Amniotic stem cell (primary cell): Measurements from ENCODE around the gene FUT8.

Experiments used
- DNase-seq: peaks from one replicate; lab custom pipeline; 2025; lab: John Stamatoyannopoulos, UW

FUT8 gene

DNA sequence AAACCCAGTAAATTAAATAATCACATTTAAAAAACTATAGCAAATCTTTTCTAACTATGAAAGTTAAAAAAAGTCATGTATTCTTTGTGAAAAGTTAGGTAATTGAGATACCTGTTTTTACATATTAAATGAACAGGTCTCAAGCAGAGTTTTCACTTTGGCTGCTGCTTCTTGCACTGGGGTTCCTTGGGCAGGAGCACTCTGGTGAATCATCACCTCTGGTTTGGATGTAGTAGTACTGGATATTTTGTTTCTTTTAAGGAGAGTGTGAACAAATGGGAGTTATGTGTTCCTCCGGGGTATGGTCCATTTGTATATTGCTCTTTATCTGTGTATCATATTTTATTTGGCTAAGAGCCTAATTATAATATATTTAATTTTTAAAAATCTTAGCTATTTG, 82.7 kb downstream of the FUT8 start:
- no peak for DNase-seq

DNA sequence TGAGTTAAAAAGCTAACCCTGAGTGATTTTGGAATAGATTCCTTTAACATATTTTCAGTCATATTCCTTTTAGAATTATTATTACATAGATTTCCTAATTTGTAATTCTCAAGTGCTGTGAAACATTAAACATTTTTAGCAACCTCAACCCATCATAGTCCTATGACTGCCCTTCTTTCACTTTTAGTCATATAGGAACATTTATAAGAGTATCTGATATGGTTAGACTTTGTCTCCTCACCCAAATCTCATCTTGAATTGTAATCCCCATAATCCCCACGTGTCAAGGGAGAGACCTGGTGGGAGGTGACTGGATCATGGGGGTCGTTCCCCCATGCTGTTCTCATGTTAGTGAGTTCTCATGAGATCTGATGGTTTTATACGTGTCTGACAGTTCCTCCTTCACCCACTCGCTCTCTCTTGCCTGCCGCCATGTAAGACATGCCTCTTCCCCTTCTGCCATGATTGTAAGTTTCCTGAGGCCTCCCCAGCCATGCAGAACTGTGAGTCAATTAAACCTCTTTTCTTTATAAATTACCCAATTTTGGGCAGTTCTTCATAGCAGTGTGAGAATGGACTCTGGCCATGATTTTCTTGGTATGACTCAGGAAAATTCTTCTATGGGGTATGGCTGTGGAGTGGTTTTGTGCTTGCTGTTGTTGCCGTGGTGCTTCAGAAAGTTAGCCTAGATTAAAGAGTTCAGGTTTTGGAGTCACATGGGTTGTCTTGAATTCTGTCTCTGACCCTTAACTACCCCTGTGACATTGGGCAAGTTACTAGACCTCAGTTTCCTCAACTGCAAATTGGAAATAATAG, 83.9 kb downstream of the FUT8 start:
- DNase-seq = no peak

DNA sequence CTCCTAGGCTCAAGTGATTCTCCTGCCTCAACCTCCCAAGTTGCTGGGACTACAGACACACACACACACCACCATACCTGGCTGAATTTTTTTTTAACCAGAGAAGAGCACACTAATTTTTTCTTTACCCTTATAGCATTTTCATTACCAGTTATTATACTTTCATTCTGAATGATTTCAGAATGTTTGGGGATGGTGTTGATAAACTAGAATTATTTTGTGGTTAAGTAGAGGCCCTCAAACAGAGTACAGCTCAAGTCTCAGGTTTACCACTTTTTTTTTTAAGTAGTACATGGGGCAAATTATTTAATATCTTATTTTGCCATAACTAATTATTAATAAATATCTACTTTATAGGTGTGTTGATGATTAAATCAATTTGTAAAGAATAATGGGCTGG, 86.6 kb downstream of the FUT8 start:
- no peak for DNase-seq

DNA sequence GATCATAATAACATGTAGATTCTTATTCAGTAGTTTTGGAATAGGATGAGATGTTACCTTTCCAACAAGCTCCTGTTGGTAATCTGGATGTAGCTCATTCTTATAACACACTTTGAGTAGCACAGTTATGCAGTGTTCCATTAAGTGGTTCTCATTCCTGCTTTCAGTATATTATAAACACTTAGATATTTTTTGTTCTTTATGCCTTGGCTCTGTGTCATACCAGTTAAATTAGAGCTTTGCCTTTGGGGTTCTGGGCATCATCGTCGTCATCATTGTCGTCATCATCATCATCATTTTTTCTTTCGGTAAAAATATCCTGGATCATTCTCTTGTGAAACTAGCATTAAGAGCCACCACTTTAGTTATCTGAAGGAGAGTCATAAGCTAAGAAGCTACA, 87.5 kb downstream of the FUT8 start:
- no peak for DNase-seq

DNA sequence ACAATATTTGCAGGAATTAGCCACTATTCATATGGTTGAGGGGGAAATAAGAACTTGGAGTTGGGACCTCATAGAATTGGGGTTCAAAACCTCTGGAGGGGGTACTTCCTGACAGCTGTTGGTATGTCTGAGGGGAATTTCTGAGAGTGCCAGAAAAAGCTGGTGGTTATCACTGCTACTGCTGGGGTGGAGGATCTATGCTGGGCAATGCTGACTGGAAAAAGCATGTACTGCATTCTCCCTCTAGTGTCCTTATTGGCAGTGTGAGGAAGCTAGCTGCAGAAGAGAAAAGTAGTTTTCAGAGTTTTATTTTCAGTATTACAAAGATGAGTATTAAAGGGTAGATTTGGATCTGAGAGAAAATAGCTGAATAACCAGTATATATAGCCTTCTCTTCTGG, 88.8 kb downstream of the FUT8 start:
- DNase-seq = no peak

DNA sequence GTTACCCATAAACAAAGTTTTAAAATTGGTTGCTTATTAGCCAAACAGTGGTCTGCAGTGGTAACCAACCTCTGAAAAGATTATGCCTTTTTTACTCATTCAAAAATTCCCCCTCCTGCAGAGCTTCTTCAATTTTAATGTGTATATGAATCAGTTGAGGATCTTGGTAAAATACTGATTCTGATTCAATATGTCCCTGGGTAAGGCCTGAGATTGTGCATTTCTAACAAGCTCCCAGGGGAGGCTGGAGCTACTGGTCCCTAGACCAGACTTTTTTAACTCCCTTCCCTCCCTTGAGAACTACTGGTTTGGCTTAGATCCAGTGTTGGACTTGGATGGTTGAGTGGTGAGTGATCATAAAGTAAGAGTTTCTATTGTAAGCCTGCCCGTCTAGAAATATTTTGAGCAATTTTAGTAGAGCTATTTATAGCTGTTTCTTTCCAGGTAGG, 90.2 kb downstream of the FUT8 start:
- no peak for DNase-seq

DNA sequence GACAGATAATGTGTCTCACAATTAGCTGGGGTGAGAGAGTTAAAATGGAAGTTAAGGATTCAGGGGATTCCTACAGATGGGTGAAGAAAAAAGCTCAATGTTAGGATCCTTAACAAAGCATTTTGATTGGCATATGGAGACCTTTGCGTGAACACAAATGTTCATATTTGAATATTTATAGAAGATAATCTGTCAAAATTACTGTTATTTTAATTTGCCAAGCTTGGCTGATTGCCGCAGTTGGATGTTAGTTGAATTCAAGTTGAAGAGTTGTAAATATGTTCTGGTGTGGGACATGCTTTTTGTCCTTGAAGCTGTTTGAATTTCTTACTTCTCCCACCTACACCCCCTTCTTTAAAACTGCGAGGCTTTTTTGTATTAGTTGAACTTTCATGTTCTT, 91.2 kb downstream of the FUT8 start:
- DNase-seq = no peak

DNA sequence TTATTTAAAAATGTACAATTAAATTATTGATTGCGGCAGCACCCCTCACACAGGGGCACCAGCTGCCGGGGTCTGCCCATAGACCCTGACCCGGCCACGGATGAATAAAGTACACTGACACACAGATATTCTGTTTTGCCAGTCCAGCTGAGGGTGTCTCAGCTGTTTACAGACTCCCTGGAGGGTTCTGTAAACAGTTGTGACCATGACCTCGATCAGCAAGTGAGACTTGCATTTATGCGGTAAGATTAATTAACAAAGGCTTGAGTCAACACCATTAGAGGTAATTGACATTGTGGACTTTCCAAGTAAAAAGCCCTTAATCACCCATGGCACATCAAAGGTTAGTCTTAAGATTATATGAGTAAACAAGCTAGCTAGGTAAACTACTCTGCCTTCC, 94.3 kb downstream of the FUT8 start:
- no peak for DNase-seq

DNA sequence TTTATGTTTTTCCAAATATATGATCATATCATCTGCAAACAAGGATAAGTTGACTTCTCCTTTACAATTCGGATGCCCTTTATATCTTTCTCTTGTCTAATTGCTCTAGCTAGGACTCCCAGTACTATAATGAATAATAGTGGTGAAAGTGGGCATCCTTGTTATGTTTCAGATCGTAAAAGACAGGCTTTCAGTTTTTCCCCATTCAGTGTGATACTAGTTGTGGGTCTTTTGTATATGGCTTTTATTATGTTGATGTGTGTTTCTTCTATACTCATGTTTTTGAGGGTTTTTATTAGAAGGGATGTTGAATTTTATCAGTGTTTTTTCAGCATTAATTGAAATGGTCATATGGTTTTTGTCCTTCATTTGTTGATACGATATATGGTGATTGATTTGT, 97.3 kb downstream of the FUT8 start:
- no peak for DNase-seq

DNA sequence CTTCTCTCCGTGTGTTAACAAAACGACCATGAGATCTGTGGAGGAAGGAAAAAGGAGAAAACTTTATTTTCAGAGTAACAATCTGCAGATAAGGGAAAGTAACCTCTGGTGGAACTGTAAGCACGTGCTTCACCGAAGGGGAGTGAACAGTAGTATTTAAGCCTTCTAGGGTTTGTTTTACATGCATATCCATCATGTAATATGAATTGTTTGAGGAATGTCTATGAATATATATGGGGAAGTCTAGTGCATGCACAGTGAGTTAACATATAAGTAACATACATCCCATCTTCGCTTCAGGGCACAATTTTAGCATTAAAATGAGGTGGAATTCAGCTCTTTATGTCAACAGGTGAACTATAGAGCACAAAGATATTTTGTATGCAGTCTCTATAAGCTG, 101.1 kb downstream of the FUT8 start:
- DNase-seq = no peak

DNA sequence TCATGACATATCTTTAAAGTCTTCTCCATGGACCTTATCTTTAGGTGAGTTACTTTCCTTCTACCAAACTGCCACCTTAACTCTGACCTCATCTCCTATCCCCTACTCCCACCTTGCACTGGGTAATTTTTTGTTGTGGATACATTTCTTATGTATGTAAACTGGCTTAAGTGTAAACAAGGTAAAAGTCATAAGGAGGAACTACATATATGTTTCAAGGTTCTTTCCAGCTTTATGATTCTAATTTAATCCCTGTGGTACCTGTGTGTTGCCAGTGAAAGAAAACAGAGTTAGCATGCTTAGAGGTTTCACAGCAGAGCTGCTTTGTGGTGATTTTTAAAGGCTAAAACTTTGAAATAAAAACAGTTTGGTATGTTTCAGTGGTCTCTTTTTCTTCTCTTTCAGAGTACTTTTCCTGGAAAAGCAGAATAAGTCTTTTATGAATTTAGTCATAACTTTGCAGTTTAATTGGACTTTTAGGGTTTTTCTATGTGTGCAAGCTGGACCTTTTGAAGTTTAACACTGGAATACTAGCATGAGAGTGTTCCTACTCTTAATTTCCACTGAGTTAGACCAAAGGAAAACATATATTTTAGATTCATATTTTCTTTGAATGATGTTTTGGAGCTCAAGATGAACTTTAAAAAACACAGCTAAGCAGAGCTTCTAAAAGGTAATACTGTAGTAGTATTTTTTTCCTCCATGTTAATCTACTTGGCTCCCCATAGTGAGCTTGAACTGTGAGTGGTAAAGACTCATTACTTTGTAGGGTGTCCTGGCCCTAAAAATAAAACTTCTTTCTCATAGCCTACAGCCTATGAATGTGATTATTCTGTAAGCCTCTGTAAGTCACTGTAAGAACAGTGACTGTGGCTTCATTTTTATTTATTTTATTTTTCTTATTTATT, 105.4 kb downstream of the FUT8 start:
- DNase-seq = no peak

DNA sequence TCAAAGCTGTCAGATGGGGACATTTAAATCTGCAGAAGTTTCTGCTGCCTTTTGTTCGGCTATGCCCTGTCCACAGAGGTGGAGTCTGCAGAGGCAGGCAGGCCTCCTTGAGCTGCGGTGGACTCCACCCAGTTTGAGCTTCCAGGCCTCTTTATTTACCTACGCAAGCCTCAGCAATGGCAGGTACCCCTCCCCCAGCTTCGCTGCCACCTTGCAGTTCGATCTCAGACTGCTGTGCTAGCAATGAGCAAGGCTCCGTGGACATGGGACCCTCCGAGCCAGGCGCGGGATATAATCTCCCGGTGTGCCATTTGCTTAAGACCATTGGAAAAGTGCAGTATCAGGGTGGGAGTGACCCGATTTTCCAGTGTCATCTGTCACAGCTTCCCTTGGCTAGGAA, 115.5 kb downstream of the FUT8 start:
- no peak for DNase-seq

DNA sequence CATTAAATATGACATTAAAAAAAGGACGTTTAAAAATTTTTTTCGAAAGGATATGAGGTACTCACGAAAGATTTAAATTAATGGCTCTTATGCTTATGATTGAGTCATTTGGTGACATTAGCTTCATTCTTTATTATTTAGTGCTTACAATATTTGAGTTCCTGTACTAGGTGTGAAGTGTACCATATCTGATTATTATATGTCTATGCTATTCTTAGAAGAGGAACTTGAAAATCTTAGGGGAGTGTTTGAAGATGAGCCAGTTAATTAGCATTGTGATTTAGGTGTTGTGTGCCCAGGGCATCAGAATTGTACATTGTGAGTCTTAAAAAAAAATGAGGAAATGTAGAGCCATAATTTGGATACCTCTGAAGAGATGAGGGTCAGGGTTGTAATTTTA, 118.6 kb downstream of the FUT8 start:
- DNase-seq = no peak

DNA sequence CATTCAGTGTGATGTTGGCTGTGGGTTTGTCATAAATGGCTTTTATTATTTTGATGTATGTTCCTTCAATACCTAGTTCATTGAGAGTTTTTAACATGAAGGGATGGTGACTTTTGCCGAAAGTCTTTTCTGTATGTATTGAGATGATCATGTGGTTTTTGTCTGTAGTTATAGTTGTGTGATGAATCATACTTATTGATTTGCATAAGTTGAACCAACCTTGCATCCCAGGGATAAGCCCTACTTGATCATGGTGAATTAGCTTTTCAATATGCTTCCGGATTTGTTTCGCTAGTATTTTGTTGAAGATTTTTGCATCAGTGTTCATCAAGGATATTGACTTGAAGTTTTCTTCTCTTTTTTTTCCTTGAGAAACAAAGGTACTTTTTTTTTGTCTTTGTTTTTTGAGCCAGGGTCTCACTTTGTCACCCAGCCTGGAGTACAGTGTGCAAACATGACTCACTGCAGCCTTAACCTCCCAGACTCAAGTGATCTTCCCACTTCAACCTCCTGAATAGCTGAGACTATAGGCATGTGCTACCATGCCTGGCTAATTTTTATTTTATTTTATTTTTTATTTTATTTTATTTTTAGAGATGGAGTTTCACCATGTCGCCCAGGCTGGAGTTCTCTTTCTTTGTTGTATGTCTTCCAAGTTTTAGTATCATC, 121.3 kb downstream of the FUT8 start:
- no peak for DNase-seq

DNA sequence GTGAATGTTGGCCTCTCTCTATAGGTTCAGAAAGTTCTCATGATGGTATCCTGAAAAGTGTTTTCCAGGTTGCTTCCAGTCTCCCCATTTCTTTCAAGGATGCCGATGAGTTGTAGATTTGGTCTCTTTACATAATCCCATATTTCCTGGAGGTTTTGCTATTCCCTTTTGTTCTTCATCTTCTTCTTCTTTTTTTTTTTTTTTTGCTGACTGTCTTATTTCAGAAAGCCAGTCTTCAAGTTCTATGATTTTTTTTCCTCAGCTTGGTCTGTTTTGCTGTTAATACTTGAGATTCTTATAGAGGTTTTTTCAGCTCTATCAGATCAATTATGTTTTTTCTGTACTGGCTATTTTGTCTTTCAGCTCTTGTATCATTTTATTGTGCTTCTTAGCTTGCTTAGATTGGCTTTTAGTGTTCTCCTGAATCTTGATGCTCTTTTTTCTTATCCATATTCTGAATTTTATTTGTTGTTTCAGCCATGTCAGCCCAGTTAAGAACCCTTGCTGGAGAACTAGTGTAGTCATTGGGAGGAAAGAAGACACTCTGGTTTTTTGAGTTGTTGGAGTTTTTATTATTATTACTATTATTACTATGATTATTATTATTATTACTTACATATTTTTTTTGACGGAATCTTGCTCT, 124.4 kb downstream of the FUT8 start:
- DNase-seq = no peak

DNA sequence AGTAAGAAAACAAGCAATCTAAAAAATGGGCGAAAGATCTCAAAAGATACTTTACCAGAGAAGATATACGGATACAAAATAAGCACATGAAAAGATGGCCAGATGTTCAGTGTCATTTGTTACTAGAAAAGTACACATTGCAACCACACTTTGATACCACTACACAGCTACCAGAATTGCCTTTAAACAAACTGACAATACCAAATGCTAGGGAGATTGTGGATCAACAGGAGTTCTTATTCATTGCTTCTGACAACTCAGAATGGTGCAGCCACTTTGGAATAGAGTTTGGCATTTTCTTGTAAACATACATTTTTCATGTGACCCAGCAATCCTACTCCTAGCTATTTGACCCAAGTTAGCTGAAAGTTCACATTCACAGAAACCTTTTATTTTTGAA, 136.3 kb downstream of the FUT8 start:
- DNase-seq = no peak

DNA sequence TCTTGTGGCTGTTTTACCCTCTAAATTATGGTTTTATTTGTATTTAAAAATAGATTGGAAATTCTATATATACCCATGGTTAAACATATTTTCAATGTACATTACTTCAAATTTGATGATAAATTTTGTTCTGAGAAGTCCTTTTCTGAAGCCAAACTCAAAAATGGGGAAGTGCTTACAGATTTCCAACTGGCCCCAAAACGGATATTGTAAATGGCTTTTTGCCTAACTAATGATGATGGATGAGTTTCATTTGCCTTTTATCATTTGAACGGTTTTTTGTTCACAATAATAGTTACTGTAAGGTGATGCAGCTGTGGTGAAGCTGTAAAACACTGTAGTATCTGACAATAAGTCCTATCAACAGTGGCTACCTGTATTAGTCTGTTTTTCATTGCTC, 136.9 kb downstream of the FUT8 start:
- no peak for DNase-seq

DNA sequence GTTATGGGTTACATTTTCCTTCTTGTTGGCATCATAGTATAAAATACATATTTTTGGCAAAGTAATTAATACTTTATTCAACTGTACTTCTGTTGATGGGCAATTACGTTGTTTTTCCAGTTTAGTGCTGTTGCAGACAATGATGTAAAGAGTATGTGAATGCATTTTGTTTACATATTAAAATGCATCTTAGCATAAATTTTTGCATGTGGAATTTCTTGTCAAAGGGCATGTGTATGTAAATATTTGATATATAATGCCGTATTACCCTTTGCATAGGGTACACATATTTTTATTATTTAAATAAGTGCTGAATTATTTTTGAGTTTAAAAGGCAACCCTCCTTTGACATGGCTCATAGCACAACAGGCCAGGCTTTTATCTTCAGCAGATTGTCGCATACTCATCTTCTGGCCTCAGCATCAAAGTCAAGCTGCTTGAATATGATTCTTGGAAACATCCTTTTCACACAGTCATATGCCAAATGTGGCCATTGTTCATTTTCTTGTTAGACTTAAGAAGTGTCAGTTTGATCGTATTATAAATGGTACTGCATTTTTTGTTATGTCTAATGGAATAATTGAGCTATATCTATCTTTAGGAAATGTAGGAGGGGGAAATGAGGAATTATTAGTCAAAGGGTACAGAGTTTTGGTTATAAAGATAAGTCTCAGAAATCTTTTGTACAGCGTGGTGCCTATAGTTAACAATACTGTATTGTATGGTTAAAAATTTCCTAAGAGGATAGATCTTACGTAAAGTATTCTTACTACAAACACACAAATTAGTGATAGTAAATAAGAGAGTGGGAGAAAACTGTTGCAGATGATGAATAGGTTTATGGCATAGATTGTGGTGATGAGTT, 138.5 kb downstream of the FUT8 start:
- no peak for DNase-seq

DNA sequence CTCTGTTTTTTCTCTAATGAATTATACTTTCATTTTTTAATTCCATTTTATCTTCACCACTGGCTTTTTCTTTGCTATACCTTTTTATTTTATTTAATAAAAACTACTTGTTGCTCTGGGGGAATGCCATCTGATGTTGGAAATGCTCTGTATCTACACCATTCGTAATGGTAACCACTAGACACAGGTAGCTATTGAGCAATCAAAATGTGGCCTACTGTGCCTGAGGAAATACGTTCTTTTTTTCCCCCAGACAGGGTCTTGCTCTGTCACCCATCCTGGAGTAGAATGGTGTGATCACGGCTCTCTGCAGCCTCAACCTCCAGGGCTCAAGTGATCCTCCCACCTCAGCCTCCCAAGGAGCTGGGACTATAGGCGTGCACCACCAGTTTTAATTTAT, 140.2 kb downstream of the FUT8 start:
- DNase-seq = no peak

DNA sequence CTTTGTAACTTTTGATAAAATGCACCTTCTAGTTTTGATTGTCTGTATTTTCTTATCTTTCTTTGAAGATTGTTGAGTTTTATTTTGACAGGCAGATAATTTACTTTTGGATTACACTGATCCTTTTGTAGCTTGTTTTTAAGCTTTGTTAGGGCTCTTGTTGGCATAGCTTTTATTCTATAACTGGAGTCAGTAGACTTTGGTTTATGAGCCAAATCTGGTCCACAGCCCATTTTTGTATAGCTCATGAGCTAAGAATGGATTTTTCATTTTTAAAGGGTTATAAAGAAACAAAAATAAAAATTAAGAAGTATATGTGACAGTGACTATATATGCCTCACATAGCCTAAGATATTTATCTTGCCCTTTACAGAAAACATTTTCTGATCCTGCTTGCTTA, 142.3 kb downstream of the FUT8 start:
- no peak for DNase-seq

DNA sequence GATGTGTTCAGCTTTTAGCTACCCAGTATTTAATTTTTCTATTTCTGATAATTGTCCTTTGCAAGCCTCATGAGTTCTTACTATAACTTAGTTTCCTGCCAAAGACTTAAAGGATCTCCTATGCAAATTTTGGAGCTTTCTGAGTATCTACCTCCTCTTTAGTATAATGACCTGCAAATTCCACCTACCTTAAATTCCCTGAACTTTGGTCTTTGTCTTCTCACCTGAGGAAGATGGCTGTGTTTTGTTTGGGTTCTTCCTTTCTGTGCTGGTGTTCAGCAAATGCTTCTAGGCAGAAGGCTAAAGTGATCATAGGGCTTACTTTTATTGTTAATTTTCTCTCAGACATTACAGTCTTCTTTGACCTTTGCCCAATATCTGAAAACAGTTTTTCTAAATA, 142.8 kb downstream of the FUT8 start:
- no peak for DNase-seq
